OCI-LY3 (cell line): ENCODE data around the gene KRT16.

Experiments used
- EZH2phosphoT487 ChIP-seq: fragments of 200-600 bp; shearing (Covaris generic); IDR thresholded peaks from 2 replicates; pipeline ENCODE4 v1.6.1; 2018; ENCODE audit warnings: antibody characterized with exemption, mixed run types, low read depth
- TF ChIP-seq, protein P1 (sequence below): fragments of 200-600, 300-600 bp; sonication (generic); IDR thresholded peaks from 2 replicates; pipeline ENCODE4 v1.5.1; 2014; ENCODE audit warnings: antibody characterized with exemption, low read length, low read depth

GRCh38 chr17:41650794-41651624 is 38.4 kb upstream of the KRT16 start:
- TF ChIP-seq, protein P1, sequence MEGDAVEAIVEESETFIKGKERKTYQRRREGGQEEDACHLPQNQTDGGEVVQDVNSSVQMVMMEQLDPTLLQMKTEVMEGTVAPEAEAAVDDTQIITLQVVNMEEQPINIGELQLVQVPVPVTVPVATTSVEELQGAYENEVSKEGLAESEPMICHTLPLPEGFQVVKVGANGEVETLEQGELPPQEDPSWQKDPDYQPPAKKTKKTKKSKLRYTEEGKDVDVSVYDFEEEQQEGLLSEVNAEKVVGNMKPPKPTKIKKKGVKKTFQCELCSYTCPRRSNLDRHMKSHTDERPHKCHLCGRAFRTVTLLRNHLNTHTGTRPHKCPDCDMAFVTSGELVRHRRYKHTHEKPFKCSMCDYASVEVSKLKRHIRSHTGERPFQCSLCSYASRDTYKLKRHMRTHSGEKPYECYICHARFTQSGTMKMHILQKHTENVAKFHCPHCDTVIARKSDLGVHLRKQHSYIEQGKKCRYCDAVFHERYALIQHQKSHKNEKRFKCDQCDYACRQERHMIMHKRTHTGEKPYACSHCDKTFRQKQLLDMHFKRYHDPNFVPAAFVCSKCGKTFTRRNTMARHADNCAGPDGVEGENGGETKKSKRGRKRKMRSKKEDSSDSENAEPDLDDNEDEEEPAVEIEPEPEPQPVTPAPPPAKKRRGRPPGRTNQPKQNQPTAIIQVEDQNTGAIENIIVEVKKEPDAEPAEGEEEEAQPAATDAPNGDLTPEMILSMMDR: no peak
- no peak for TF ChIP-seq EZH2phosphoT487
